Hepatocyte (in vitro differentiated cells): ENCODE results near the gene AP4S1. TPM values are rescaled to one million over a fixed set of nuclear protein-coding genes. Genes with fewer than 3 reads are reported as not detected.

Experiments
- DNase-seq: peaks from one replicate; pipeline ENCODE4 v3.0.0-alpha.2; 2016; ENCODE audit warnings: low spot score
- H2AFZ ChIP-seq: fragments of 200-600 bp; sonication (generic); 2 replicates; pipeline ENCODE4 v1.6.0; 2016; ENCODE audit warnings: antibody characterized with exemption, mild to moderate bottlenecking
- H3K27ac ChIP-seq: fragments of 200-600 bp; sonication (generic); 2 replicates; pipeline ENCODE4 v1.5.1; 2016; ENCODE audit warnings: mild to moderate bottlenecking
- H3K27me3 ChIP-seq: fragments of 200-600 bp; sonication (generic); 2 replicates; pipeline ENCODE4 v1.6.1; 2016
- H3K36me3 ChIP-seq: fragments of 200-600 bp; sonication (generic); replicated peaks from 2 replicates; pipeline ENCODE4 v1.5.1; 2016; ENCODE audit warnings: low read depth; ENCODE audit not compliant: insufficient read depth
- H3K4me1 ChIP-seq: fragments of 200-600 bp; sonication (generic); 2 replicates; pipeline ENCODE4 v1.5.1; 2016; ENCODE audit warnings: mild to moderate bottlenecking, moderate library complexity; ENCODE audit not compliant: insufficient read depth
- H3K4me2 ChIP-seq: fragments of 200-600 bp; sonication (generic); 2 replicates; pipeline ENCODE4 v1.6.0; 2016
- H3K4me3 ChIP-seq: fragments of 200-600 bp; sonication (generic); 2 replicates; pipeline ENCODE4 v1.5.1; 2016; ENCODE audit warnings: mild to moderate bottlenecking
- H3K79me2 ChIP-seq: fragments of 200-600 bp; sonication (generic); 2 replicates; pipeline ENCODE4 v1.6.0; 2017; ENCODE audit warnings: mild to moderate bottlenecking
- H3K9me2 ChIP-seq: fragments of 200-600 bp; sonication (generic); replicated peaks from 2 replicates; pipeline ENCODE4 v1.6.0; 2017; ENCODE audit warnings: mild to moderate bottlenecking; ENCODE audit not compliant: insufficient read depth
- H3K9me3 ChIP-seq: fragments of 200-600 bp; sonication (generic); 2 replicates; pipeline ENCODE4 v1.5.1; 2016; ENCODE audit warnings: low read depth, mild to moderate bottlenecking
- H4K20me1 ChIP-seq: fragments of 200-600 bp; sonication (generic); 2 replicates; pipeline ENCODE4 v1.6.0; 2016; ENCODE audit warnings: mild to moderate bottlenecking; ENCODE audit not compliant: insufficient read depth, poor library complexity, severe bottlenecking
- CTCF ChIP-seq: fragments of 200-600 bp; sonication (generic); IDR thresholded peaks from 2 replicates; pipeline ENCODE4 v1.5.1; 2016; ENCODE audit warnings: antibody characterized with exemption, mild to moderate bottlenecking; ENCODE audit not compliant: poor library complexity
- EZH2 ChIP-seq: fragments of 200-600 bp; sonication (generic); IDR thresholded peaks from 2 replicates; pipeline ENCODE4 v1.6.1; 2016; ENCODE audit warnings: antibody characterized with exemption, mild to moderate bottlenecking, borderline replicate concordance
- EZH2phosphoT487 ChIP-seq: fragments of 200-600 bp; sonication (generic); IDR thresholded peaks from one replicate; pipeline ENCODE4 v1.6.1; 2018; ENCODE audit warnings: antibody characterized with exemption, mild to moderate bottlenecking, low read depth, moderate library complexity; ENCODE audit not compliant: unreplicated experiment, severe bottlenecking
- WGBS: methylation state at CpG from one replicate; pipeline ENCODE4 v1.1.6; 2016; ENCODE audit warnings: low lambda C conversion rate; ENCODE audit errors: missing lambda C conversion rate; 5-methylcytosine and 5-hydroxymethylcytosine counted together
- polyA plus RNA-seq: library from polyadenylated mRNA; unstranded; fragments of >200 nt; fragmentation: Nextera tagmentation; extraction: Ambion mirVana; gene quantifications from 2 replicates; pipeline ENCODE4 v1.2.1, GENCODE V29; 2016
- total RNA-seq: library from RNA; depleted of rRNA; stranded (reverse); fragments of >200 nt; gene quantifications from 2 replicates; pipeline ENCODE4 v1.2.3, GENCODE V29; 2014

AP4S1 gene
- total and polyA plus RNA-seq, 2 experiments from 2014 or later = 5.2 to 14.0 TPM

- H3K4me2 ChIP-seq = peak within 1 kb of the TSS; percentile 83
- 2% methylated on average over 10 of the region's 31 CpGs for WGBS
- no peaks in the 10 kb centered on the region for H3K27me3 ChIP-seq
- DNase-seq = no peak
- no peaks in the 10 kb centered on the region for H3K36me3 ChIP-seq
- peaks cover 6% of the 10 kb centered on the region for H3K4me1 ChIP-seq
- H3K79me2 ChIP-seq = peaks cover 83% of the 10 kb centered on the region
- peak within 1 kb of the TSS; percentile 99 for H3K27ac ChIP-seq
- no peaks in the 10 kb centered on the region for H3K9me3 ChIP-seq
- H4K20me1 ChIP-seq = peaks cover 25% of the 10 kb centered on the region
- no peaks in the 10 kb centered on the region for H3K9me2 ChIP-seq
- H3K4me3 ChIP-seq = peak within 1 kb of the TSS; percentile 81
- peak within 1 kb of the TSS; percentile 67 for H2AFZ ChIP-seq
- TF ChIP-seq EZH2phosphoT487 = no peak
- TF ChIP-seq CTCF = no peak
- no peak for TF ChIP-seq EZH2
Measured at GRCh38 chr14:31026077-31026449, 614 bp downstream of the AP4S1 start, which contains the start of gene STRN3. STRN3 (minus strand) TSS chr14:31026379; CDS start chr14:31026185, 194 bp downstream.

GRCh38 chr14:31026450-31027235 is 1.2 kb downstream of the AP4S1 start:
- Histone ChIP-seq H4K20me1 (peaks cover 25% of the 10 kb centered on the region), H3K4me3 (peak overlapping the region; percentile 47), H3K4me2 (peak overlapping the region; percentile 76), H3K79me2 (peaks cover 77% of the 10 kb centered on the region), H3K27me3 (no peaks in the 10 kb centered on the region), H3K36me3 (no peaks in the 10 kb centered on the region), H3K9me3 (no peaks in the 10 kb centered on the region), H3K27ac (peak overlapping the region; percentile 99), H3K9me2 (no peaks in the 10 kb centered on the region), H3K4me1 (peaks cover 6% of the 10 kb centered on the region), H2AFZ (peak overlapping the region; percentile 67)
- peak; percentile 98 for DNase-seq
- WGBS = under 1% methylated on average over 45 of the region's 48 CpGs
- TF ChIP-seq EZH2phosphoT487 (no peak), EZH2 (no peak), CTCF (no peak)

- H2AFZ ChIP-seq = no peak overlapping the region
- peaks cover 72% of the 10 kb centered on the region for H3K79me2 ChIP-seq
- no peak for TF ChIP-seq EZH2phosphoT487
- no peak for TF ChIP-seq CTCF
- TF ChIP-seq EZH2 = no peak
- 95% methylated on average over 1 of the region's 1 CpG for WGBS
- H3K9me3 ChIP-seq = no peaks in the 10 kb centered on the region
- peaks cover 19% of the 10 kb centered on the region for H4K20me1 ChIP-seq
- peak overlapping the region; percentile 47 for H3K4me3 ChIP-seq
- peak overlapping the region; percentile 76 for H3K4me2 ChIP-seq
- H3K4me1 ChIP-seq = peaks cover 6% of the 10 kb centered on the region
- no peak for DNase-seq
- no peaks in the 10 kb centered on the region for H3K9me2 ChIP-seq
- no peaks in the 10 kb centered on the region for H3K27me3 ChIP-seq
- peak overlapping the region; percentile 99 for H3K27ac ChIP-seq
- no peaks in the 10 kb centered on the region for H3K36me3 ChIP-seq
Measured at GRCh38 chr14:31027847-31028246, 2.4 kb downstream of the AP4S1 start.
